ENCODE measurements around the gene FAM240A.

GRCh38 chr3:46607603-46608028 lies 4.7 kb upstream of the FAM240A start:
- TF ChIP-seq, protein P1, sequence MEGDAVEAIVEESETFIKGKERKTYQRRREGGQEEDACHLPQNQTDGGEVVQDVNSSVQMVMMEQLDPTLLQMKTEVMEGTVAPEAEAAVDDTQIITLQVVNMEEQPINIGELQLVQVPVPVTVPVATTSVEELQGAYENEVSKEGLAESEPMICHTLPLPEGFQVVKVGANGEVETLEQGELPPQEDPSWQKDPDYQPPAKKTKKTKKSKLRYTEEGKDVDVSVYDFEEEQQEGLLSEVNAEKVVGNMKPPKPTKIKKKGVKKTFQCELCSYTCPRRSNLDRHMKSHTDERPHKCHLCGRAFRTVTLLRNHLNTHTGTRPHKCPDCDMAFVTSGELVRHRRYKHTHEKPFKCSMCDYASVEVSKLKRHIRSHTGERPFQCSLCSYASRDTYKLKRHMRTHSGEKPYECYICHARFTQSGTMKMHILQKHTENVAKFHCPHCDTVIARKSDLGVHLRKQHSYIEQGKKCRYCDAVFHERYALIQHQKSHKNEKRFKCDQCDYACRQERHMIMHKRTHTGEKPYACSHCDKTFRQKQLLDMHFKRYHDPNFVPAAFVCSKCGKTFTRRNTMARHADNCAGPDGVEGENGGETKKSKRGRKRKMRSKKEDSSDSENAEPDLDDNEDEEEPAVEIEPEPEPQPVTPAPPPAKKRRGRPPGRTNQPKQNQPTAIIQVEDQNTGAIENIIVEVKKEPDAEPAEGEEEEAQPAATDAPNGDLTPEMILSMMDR (IDR thresholded peaks at IDR 0.05; ENCODE audit: low read depth, low read length, poor library complexity, severe bottlenecking) = peak; percentile 11
- no peak for TF ChIP-seq EZH2phosphoT487 (IDR thresholded peaks at IDR 0.05; ENCODE audit: borderline replicate concordance, low read length)

Data from DOHH2 (cell line).